ENCODE measurements around the gene BTBD2. TPM values are rescaled to one million over a fixed set of nuclear protein-coding genes. Genes with fewer than 3 reads are reported as not detected.
A peak's percentile ranks its signal among the peaks of the same experiment; 100 is the strongest.
"Not testable (repeated sequence)": the region's sequence is repeated elsewhere in the genome, so short reads cannot be mapped to it uniquely, and the experiment has no call there.

The BTBD2 gene
- polyA plus RNA-seq, 3 donors: 2.8 to 36.0 (median 3.3) TPM

DNA sequence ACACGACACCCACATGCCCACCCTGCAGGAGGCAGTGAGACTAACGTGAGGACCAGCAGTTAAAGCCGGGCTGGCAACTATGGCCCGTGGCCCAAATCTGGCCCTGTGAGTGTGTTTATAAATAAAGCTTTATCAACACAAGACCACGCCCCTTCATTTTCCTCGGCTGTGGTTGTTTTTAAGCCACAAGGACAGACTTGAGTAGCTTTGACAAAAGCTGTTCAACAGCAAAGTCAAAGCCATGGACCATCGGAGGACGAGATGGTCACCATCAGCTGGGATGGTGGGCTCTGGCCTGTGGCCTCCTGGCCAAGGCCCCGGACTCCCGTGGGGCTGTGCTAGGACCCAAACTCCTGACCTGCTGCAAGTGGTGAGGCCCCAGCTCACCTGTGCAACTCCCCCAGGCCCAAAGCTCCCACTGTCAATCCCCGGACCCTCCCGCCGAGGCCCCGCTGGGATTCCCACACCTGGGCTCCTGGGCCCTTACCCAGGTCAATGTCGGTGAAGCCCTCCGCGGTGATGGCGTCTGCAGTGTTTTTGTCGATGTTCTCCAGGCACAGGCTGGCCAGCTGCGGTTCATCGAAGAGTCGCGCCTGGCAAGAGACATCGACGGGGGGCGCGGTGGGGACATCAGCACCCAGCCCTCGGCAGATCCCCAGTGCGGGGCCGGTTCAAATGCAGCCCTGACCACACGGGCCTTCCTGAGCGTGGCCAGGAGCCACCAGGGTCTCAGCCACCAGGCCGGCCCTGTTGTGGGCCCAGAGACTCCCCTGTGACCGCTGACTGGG lies 25.1 kb downstream of the BTBD2 start:
- Histone ChIP-seq H4K20me1 (ENCODE audit: insufficient read depth, low read length) (peaks cover 59% of the 10 kb centered on the region), H3K79me2 (ENCODE audit: insufficient read depth, low read length) (no peaks in the 10 kb centered on the region), H3K4me3 (replicated peaks in 1 of 3; ENCODE audit: low read depth in 2 of 3, low read length in 3 of 3) (no peak overlapping the region), H3K9me3 (replicated peaks in 1 of 2; ENCODE audit: control insufficient read depth in 1 of 2, insufficient read depth in 1 of 2, low read length in 2 of 2) (no peaks in the 10 kb centered on the region), H3K36me3 (replicated peaks in 1 of 2; ENCODE audit: control insufficient read depth in 1 of 2, insufficient read depth in 2 of 2, low read length in 2 of 2) (peaks cover 46 to 61% of the 10 kb centered on the region in 2 donors), H3K27me3 (ENCODE audit: control insufficient read depth in 2 of 2, insufficient read depth in 2 of 2, low read length in 2 of 2) (no peaks in the 10 kb centered on the region), H3K27ac (ENCODE audit: low read depth in 1 of 2, low read length in 2 of 2) (no peak overlapping the region), H3K4me1 (ENCODE audit: control insufficient read depth in 1 of 2, insufficient read depth in 2 of 2, low read length in 2 of 2) (no peaks in the 10 kb centered on the region), H3K4me2 (replicated peaks; ENCODE audit: extremely low read depth, low read length, poor library complexity, severe bottlenecking) (no peak overlapping the region), H2AFZ (ENCODE audit: insufficient read depth, low read depth, low read length, poor library complexity, severe bottlenecking) (no peak overlapping the region), H3K9ac (ENCODE audit: insufficient read depth, low read length, poor library complexity, severe bottlenecking) (no peak overlapping the region)
- H3K27ac Mint-ChIP-seq: peak overlapping the region in 1 of 7 donors; percentile 23
- H3K4me1 Mint-ChIP-seq: no peaks in the 10 kb centered on the region
- H3K4me3 Mint-ChIP-seq: no peak overlapping the region
- no peak for TF ChIP-seq CTCF (IDR thresholded peaks at IDR 0.05)
- peaks cover 0 to 2% (median 0%) of the 10 kb centered on the region in 3 donors for H3K27me3 Mint-ChIP-seq (ENCODE audit: low read depth in 3 of 3)
- H3K9me3 Mint-ChIP-seq: peaks cover 0 to 2% (median 0%) of the 10 kb centered on the region in 7 donors
- DNase-seq: peak in 1 of 3 donors; percentile 2
- 95% methylated on average over 29 of the region's 34 CpGs for WGBS (ENCODE audit: insufficient coverage)
- H3K36me3 Mint-ChIP-seq: peaks cover 25 to 76% of the 10 kb centered on the region in 2 donors
- intact Hi-C loops (cut with micrococcal nuclease): no loop called here

- H3K36me3 ChIP-seq (replicated peaks in 1 of 2; ENCODE audit: control insufficient read depth in 1 of 2, insufficient read depth in 2 of 2, low read length in 2 of 2): peaks cover 52 to 68% of the 10 kb centered on the region in 2 donors
- no peak overlapping the region for H3K4me3 ChIP-seq (replicated peaks in 1 of 3; ENCODE audit: low read depth in 2 of 3, low read length in 3 of 3)
- no peak overlapping the region for H3K27ac ChIP-seq (ENCODE audit: low read depth in 1 of 2, low read length in 2 of 2)
- Mint-ChIP-seq H3K4me3 (no peak overlapping the region), H3K36me3 (peaks cover 28 to 80% of the 10 kb centered on the region in 2 donors), H3K27ac (peak overlapping the region in 1 of 7 donors; percentile 23), H3K4me1 (no peaks in the 10 kb centered on the region), H3K27me3 (ENCODE audit: low read depth in 3 of 3) (peaks cover 0 to 2% (median 0%) of the 10 kb centered on the region in 3 donors), H3K9me3 (peaks cover 0 to 2% (median 0%) of the 10 kb centered on the region in 7 donors)
- H4K20me1 ChIP-seq (ENCODE audit: insufficient read depth, low read length): peaks cover 66% of the 10 kb centered on the region
- no peak for TF ChIP-seq CTCF (IDR thresholded peaks at IDR 0.05)
- DNase-seq: peak in 1 of 3 donors; percentile 2
- no peaks in the 10 kb centered on the region for H3K9me3 ChIP-seq (replicated peaks in 1 of 2; ENCODE audit: control insufficient read depth in 1 of 2, insufficient read depth in 1 of 2, low read length in 2 of 2)
- no peak overlapping the region for H3K9ac ChIP-seq (ENCODE audit: insufficient read depth, low read length, poor library complexity, severe bottlenecking)
- H3K79me2 ChIP-seq (ENCODE audit: insufficient read depth, low read length): no peaks in the 10 kb centered on the region
- 94% methylated on average over 32 of the region's 40 CpGs for WGBS (ENCODE audit: insufficient coverage)
- no peak overlapping the region for H3K4me2 ChIP-seq (replicated peaks; ENCODE audit: extremely low read depth, low read length, poor library complexity, severe bottlenecking)
- no peaks in the 10 kb centered on the region for H3K27me3 ChIP-seq (ENCODE audit: control insufficient read depth in 2 of 2, insufficient read depth in 2 of 2, low read length in 2 of 2)
- intact Hi-C loops (cut with micrococcal nuclease): no loop called here
- H2AFZ ChIP-seq (ENCODE audit: insufficient read depth, low read depth, low read length, poor library complexity, severe bottlenecking): no peak overlapping the region
- no peaks in the 10 kb centered on the region for H3K4me1 ChIP-seq (ENCODE audit: control insufficient read depth in 1 of 2, insufficient read depth in 2 of 2, low read length in 2 of 2)
These were observed 25.8 kb downstream of the BTBD2 start for GRCh38 chr19:1989513-1990229.

DNA sequence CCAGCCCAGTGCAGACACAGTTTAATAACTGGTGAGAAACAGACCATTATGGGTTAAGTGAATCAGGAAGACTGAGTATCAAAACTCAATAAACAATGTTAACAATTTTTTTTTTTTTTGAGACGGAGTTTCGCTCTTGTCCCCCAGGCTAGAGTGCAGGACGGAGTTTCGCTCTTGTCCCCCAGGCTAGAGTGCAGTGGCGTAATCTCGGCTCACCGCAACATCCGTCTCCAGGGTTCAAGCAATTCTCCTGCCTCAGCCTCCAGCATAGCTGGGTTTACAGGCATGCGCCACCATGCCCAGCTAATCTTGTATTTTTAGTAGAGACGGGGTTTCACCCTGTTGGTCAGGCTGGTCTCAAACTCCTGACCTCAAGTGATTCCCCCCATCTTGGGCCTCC lies 27.1 kb downstream of the BTBD2 start:
- H3K4me3 ChIP-seq (replicated peaks in 1 of 3; ENCODE audit: low read depth in 2 of 3, low read length in 3 of 3); H3K4me1 ChIP-seq (ENCODE audit: control insufficient read depth in 1 of 2, insufficient read depth in 2 of 2, low read length in 2 of 2); H3K9ac ChIP-seq (ENCODE audit: insufficient read depth, low read length, poor library complexity, severe bottlenecking); H3K27me3 ChIP-seq (ENCODE audit: control insufficient read depth in 2 of 2, insufficient read depth in 2 of 2, low read length in 2 of 2); H3K4me3 Mint-ChIP-seq; H3K4me1 Mint-ChIP-seq; DNase-seq; H3K27me3 Mint-ChIP-seq (ENCODE audit: low read depth in 3 of 3); H3K27ac Mint-ChIP-seq; H3K4me2 ChIP-seq (replicated peaks; ENCODE audit: extremely low read depth, low read length, poor library complexity, severe bottlenecking); H3K9me3 ChIP-seq (replicated peaks in 1 of 2; ENCODE audit: control insufficient read depth in 1 of 2, insufficient read depth in 1 of 2, low read length in 2 of 2); H3K9me3 Mint-ChIP-seq; intact Hi-C loops (cut with micrococcal nuclease); H3K79me2 ChIP-seq (ENCODE audit: insufficient read depth, low read length); H2AFZ ChIP-seq (ENCODE audit: insufficient read depth, low read depth, low read length, poor library complexity, severe bottlenecking): not testable (repeated sequence)
- 87% methylated on average over 7 of the region's 10 CpGs for WGBS (ENCODE audit: insufficient coverage)
- Histone ChIP-seq H4K20me1 (ENCODE audit: insufficient read depth, low read length) (peaks cover 72% of the 10 kb centered on the region), H3K36me3 (replicated peaks in 1 of 2; ENCODE audit: control insufficient read depth in 1 of 2, insufficient read depth in 2 of 2, low read length in 2 of 2) (peaks cover 60 to 77% of the 10 kb centered on the region in 2 donors), H3K27ac (ENCODE audit: low read depth in 1 of 2, low read length in 2 of 2) (peak overlapping the region in 1 of 2 donors; percentile 14)
- peaks cover 28 to 84% of the 10 kb centered on the region in 2 donors for H3K36me3 Mint-ChIP-seq
